HG02588 (cell line): ENCODE results near the gene PLCD1.
A peak's percentile ranks its signal among the peaks of the same experiment; 100 is the strongest.
"Not testable (repeated sequence)": the region's sequence is repeated elsewhere in the genome, so short reads cannot be mapped to it uniquely, and the experiment has no call there.

Experiments
- ATAC-seq: cut with Tn5 transposase; IDR thresholded peaks from one replicate; pipeline ENCODE4 v1.9.1; 2021; ENCODE audit warnings: mild to moderate bottlenecking, moderate library complexity; ENCODE audit not compliant: unreplicated experiment

PLCD1 gene

DNA sequence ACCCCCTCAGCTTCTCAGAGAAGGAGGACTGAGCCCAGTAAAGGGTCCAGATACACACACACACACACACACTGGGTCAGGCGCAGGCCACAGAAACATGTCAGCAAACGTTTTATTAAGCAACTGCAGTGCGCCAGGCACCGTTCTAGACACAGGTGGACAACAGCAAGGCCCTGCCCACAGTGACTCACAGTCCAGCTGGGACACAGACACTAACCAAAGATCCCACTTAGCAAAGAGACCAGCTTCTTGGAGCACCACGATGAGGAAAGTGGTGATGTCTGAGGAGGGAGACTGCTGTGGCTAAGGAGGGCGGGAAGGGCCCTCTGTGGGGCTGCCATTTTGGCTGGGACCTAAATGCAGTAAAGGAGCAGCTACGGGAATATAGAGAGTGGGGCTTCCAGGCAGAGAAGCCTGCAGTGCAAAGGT is 41.7 kb downstream of the PLCD1 start:
- ATAC-seq: no peak

GRCh38 chr3:37987315-37987697 is 42.1 kb downstream of the PLCD1 start:
- no peak for ATAC-seq

DNA sequence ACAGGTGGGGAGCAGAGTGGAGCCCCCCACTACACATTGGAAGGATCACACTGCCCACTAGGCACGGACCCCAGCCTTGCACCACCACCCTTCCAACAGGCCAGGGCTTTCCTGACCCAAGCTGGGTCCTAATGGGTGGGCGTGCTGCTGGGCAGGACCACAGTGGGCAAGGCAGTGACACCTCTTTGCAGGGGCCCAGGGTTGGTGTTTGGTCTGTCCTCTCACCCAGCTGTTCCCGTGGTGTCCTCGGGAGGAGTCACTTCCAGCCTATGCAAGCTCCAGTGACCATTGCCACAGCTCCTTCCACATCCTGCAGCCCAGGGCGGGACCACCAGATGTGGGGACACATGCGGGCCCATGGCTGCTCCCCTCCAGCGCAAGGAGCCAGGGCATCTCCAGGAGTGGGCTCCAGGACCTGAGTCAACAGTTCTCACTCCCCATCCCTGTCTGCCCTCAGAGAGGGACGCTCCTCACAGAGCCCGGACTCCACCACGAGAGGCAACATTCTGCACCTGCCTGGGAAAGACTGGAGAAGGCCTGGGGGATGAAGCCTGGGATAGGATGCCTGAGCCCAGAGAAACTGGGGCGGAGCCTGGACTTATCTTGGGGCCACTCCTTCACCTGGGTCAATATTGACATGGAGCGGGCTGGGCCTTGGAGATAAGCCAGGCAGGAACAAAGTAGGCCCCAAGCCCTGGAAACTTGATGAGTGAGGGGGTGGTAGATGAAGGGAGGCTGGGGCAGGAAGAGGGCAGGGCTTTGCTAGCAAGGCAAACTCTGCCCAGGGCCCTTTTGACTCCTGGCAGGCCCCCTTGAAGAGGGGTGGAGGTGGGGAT is 42.7 kb downstream of the PLCD1 start:
- no peak for ATAC-seq

GRCh38 chr3:37985637-37986320 is 43.7 kb downstream of the PLCD1 start:
- no peak for ATAC-seq

- ATAC-seq: no peak
Measured at GRCh38 chr3:37984596-37984995, 44.8 kb downstream of the PLCD1 start.

DNA sequence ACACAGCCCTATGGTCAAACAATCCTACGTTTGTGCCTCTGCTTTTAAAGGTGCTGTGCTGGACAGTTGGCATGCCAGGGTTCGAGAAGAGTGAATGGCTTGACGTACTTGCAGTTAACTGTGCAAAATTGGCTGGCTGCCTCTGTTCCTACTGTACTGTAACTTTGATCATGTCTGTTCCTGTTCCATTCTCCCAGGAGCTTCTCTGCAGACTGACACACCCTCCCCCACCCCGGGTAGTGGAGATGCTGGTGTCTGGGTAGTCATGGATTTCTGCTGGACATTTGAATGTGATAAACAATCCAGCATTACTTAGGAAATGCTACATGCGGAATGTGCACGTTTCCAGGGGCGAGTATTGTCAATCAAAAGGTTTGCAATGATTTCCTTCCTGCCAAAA is 45.4 kb downstream of the PLCD1 start:
- no peak for ATAC-seq

DNA sequence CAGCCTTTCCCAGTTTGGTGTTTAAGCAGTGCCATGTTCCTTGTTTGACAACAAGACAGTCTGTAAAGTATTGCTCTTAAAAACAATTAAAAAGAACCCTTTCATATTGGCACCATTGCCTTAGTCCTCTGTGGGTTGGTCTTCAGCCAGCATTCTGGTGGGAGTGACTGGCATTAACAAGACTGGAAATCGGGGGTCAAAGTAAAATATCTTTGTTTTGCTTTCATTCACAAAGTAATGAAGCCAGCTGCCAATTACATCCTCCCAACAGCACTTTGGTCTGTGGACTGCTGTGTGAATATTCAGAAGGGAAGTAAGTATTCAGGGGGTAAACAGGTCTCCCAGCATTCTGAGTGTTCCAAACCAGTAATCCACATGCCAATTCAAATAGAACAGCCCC is 47.1 kb downstream of the PLCD1 start:
- no peak for ATAC-seq

- ATAC-seq: no peak
Measured at GRCh38 chr3:37981348-37981664, 48.1 kb downstream of the PLCD1 start.

GRCh38 chr3:37980462-37981347 is 48.7 kb downstream of the PLCD1 start:
- no peak for ATAC-seq

GRCh38 chr3:37979541-37980461 is 49.6 kb downstream of the PLCD1 start:
- ATAC-seq: no peak

DNA sequence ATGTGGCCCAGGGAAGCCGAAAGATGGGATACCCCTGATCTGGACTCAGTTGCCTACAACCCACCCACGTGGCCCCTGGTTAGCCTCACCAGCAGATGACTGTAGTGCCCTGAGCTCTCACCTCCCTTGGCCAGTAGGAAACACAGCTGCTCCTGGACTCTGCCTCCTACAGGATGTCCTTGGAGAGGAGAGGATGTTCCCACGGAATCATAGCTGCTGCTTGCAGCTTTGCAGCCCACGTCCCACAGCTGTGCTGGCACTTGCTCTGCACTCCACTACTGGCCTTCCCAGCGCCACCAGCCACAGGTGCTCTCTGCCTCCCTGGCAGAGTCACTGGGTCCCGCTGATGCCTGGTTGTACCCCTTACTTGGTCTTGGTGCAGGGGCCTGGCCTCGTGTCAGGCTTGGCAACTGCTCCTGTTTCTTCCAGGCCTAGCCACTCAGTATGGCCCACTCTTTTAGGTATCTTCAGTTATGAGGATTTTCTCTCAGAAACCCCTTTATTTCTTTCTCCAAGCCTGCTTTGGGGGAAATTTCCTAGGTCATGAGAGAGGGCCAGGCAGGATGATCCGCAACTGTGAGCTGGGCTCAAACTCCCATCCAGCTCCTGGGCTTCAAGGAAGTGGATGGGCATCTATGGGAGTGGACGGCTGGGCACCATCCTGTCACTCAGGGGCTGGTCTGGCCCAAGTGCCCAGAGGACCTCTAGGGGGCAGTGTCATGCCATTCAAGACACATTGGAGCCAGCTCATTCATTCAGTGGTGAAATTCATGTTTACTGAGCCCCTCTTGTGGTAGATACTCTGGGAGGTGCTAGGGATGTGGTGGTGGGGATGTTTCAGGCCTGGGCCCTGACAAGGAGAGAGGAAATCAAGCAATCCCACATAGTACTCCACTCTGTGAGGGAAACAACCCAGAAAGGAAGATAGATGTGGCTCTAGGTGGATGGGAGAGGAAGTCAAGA is 55.0 kb downstream of the PLCD1 start:
- peak; percentile 85 for ATAC-seq

DNA sequence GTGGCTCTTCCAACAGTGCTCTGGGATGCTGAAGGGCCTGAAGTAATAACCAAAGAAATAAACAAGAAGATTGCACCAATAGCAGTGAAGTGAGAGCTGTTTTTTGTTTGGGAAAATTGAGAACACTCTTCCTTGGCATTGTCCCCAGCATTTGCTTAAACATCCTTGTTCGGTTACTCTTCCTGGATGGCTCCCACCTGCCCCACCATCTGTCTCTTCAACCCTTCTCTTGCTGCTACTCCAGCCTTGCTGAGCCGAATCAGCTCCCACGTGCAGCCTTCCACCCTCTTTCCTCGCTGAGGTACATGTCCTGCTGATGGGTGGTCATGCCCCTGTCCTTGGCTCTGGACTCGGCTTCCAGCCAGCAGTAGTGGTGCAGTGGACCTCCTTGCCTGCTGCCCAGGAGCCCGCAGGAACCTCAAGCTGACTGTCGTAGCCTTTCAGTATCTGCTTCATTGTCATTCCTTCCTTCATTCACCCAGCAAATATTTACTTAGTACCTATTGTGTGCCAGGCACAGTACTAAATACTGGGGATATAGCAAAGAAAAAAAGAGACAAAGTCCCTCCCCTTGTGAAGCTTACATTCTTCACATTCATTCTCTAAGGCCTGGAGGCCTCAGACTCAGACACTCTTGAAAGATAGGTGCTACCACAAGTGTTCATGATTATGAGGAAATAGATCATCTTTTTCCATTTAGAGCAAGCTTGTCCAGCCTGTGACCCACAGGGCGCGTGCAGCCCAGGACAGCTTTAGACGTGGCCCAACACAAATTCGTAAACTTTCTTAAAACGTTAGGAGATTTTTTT is 56.0 kb downstream of the PLCD1 start:
- no peak for ATAC-seq

DNA sequence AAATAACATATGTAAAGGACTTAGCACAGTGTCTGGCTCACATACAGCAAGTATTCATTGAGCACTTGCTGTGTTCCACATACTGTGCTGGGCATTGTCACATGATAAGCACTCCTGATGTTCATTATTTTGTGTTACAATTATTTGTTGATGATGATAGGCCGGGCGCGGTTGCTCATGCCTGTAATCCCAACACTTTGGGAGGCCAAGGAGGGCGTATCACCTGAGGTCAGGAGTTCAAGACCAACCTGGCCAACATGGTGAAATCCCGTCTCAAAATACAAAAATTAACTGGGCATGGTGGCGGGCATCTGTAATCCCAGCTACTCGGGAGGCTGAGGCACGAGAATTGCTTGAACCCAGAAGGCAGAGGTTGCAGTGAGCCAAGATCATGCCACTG is 57.4 kb downstream of the PLCD1 start:
- ATAC-seq: not testable (repeated sequence)

- ATAC-seq: no peak
Measured at GRCh38 chr3:37971467-37971866, 58.0 kb downstream of the PLCD1 start.

DNA sequence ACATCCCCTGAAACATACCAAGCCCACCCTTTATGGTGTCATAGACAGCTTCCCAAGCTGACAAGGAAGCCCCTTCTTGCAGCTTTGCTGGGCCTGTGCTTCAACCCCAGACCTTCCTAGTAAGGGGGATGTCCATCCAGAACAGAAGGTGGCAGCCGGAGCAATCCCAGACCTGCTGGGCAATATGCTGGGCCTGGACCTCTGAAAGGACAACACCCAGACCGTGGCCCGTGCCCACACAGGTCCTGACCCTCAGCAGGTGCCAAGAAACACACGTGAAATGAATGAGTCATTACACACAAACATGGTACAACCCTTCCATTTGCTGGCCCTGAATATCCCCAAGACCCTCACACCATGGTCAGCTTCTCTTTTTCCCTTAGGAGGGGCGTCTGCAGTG is 58.6 kb downstream of the PLCD1 start:
- no peak for ATAC-seq

DNA sequence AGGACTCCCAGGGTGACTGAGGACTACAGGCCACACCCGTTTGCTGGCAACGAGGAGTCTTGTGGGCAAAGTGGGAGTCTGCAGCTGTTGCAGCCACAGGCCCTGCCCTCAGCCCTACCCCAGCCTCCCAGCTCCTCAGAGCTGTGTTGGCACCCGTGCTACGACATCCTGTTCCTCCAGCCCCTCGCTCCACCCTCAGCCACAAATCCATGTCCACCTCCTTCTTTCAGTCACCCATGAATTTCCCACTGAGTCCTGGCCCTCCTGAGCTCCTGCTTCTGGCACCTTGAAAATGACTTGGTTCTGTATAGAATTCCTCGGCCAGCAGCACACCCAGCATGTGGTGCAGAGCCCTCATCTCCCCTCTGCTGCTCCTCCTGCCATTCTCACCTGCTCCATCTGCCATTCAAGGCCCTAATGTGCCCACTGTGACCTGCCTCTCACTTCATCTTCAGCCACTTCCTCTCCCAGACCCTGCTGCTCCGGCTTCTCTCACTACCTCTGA is 59.8 kb downstream of the PLCD1 start:
- ATAC-seq: no peak

DNA sequence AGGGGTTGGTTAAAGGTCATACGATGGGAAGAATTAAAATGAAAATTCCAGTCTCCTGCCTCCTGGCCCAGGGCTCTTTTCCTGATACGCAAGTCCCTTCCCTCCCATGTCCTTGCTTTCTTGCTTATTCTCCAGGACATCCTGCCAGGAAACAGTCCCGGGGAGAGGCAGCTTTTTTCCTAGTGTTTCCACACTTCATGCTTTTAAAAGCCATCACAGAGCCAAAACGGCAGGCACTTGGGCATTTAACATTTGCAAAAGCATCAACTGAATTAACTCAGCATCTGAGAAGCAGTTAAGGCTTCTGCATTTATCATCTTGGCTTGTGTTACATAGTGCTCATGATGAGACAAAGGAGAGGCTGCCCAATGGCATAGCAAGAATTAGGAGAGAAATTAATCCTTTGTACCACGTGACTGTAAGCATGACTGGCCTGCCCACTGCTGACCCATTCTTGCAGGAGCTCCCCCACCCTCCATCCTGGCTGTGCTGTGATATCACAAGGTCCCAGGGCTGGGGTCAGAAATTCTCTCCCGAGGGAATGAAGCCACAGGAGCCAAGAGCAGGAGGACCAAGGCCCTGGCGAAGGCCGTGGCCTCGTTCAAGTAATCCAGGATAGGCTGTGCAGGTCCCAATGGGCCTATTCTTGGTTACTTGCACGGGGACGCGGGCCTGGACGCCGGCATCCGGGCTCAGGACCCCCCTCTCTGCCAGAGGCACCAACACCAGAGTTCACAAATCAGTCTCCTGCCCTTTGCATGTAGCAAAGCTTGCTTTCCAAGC is 60.4 kb downstream of the PLCD1 start:
- no peak for ATAC-seq

DNA sequence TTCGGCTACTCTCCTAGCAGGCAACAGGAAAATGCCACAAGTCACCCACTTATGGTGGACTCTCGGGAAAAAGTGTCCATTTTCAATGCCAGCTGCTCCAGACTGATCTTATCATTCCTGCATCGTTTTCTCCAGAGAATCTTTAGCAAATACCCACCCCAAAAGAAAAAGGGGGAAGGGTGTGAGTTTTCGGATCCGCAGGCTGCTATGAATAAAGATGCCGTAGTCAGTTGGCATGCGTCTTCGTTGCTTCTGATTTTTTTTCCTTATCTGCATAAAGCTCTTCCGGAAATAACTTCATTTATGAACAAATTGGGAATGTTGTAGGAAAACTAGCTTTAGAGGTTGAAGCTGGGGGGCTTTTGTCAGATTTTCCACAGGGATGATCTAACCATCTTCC is 61.2 kb downstream of the PLCD1 start:
- no peak for ATAC-seq
